H1 (cell line): Measurements from ENCODE around the gene DHX36. TPM values are rescaled to one million over a fixed set of nuclear protein-coding genes. Genes with fewer than 3 reads are reported as not detected.

Source experiments
- CTCF ChIA-PET: fragments of 300-600 bp; sonication (Branson Sonifier 250); formaldehyde crosslinking; loops from one replicate; lab custom pipeline; 2021; ENCODE audit not compliant: partially characterized antibody; lab: Charles Lee
- POLR2A ChIA-PET: fragments of 300-600 bp; sonication (Branson Sonifier 250); formaldehyde crosslinking; loops from one replicate; lab custom pipeline; 2021; ENCODE audit warnings: inconsistent platforms; ENCODE audit not compliant: partially characterized antibody; lab: Charles Lee
- DNase-seq, 2 experiments: peaks; one replicate each; pipeline versions ENCODE4 v3.0.0 to v3.0.0-alpha.2; 2010 to 2022; ENCODE audit warnings: low spot score in 2 of 2, low read depth in 1 of 2, mixed read lengths in 1 of 2
- FAIRE-seq: peaks from 2 replicates; lab custom pipeline; 2011; peaks lifted over from hg19 to GRCh38; lab: Jason Lieb, UNC
- H2AFZ ChIP-seq: 2 replicates; pipeline ENCODE4 v1.8.1; 2012; ENCODE audit warnings: low read length, inconsistent platforms
- H2AK5ac ChIP-seq: 2 replicates; pipeline ENCODE4 v1.6.1; 2013; ENCODE audit warnings: low read depth, low read length
- H2BK120ac ChIP-seq: replicated peaks from 2 replicates; pipeline ENCODE3; 2013; ENCODE audit warnings: low read depth, low read length, inconsistent platforms
- H2BK12ac ChIP-seq: 2 replicates; pipeline ENCODE4 v1.6.1; 2013; ENCODE audit warnings: low read depth, low read length
- H2BK15ac ChIP-seq: 2 replicates; pipeline ENCODE4 v1.6.1; 2013; ENCODE audit warnings: low read length
- H2BK20ac ChIP-seq: 2 replicates; pipeline ENCODE4 v1.6.1; 2013; ENCODE audit warnings: low read length
- H2BK5ac ChIP-seq: 2 replicates; pipeline ENCODE4 v1.6.1; 2013; ENCODE audit warnings: low read depth, low read length
- H3K14ac ChIP-seq: 2 replicates; pipeline ENCODE4 v1.6.1; 2013; ENCODE audit warnings: inconsistent platforms; ENCODE audit not compliant: insufficient read length
- H3K18ac ChIP-seq: 2 replicates; pipeline ENCODE4 v1.6.1; 2013; ENCODE audit warnings: low read length; ENCODE audit errors: extremely low read depth
- H3K23ac ChIP-seq: 2 replicates; pipeline ENCODE4 v1.6.1; 2013; ENCODE audit warnings: inconsistent platforms; ENCODE audit not compliant: insufficient read length
- H3K23me2 ChIP-seq: 2 replicates; pipeline ENCODE4 v1.6.1; 2013; ENCODE audit warnings: low read depth, low read length
- H3K27ac ChIP-seq: 2 replicates; pipeline ENCODE4 v1.6.1; 2011; ENCODE audit warnings: low read depth, low read length, inconsistent platforms
- H3K27me3 ChIP-seq, 4 experiments: replicated peaks in 1 of 4; 1 replicate in 1 of 4; 2 replicates in 3 of 4; pipeline versions ENCODE4 v1.6.1 to v1.8.1; 2011 to 2013; ENCODE audit warnings: low read length in 3 of 4, mild to moderate bottlenecking in 3 of 4, inconsistent platforms in 2 of 4, mixed read lengths in 2 of 4, moderate library complexity in 1 of 4; ENCODE audit not compliant: control insufficient read depth in 3 of 4, insufficient read depth in 3 of 4; ENCODE audit errors: extremely low read depth in 1 of 4
- H3K36me3 ChIP-seq, 4 experiments: 2 replicates each; pipeline versions ENCODE4 v1.6.1 to v1.8.1; 2011 to 2013; ENCODE audit warnings: mild to moderate bottlenecking in 4 of 4, low read length in 3 of 4, moderate library complexity in 2 of 4, control low read depth in 1 of 4, inconsistent platforms in 1 of 4; ENCODE audit not compliant: insufficient read depth in 4 of 4, control insufficient read depth in 2 of 4
- H3K4ac ChIP-seq: replicated peaks from 2 replicates; pipeline ENCODE3; 2013; ENCODE audit warnings: low read length, low read depth, mixed read lengths, inconsistent platforms; ENCODE audit not compliant: insufficient read length
- H3K4me1 ChIP-seq, 4 experiments: replicated peaks in 1 of 4; 1 replicate in 1 of 4; 2 replicates in 3 of 4; pipeline versions ENCODE4 v1.6.1 to v1.8.1; 2011 to 2013; ENCODE audit warnings: low read length in 3 of 4, inconsistent platforms in 2 of 4, mixed read lengths in 1 of 4; ENCODE audit not compliant: insufficient read depth in 4 of 4, control insufficient read depth in 3 of 4
- H3K4me2 ChIP-seq, 2 experiments: 2 replicates each; pipeline versions ENCODE4 v1.6.1 to v1.8.1; 2011 to 2013; ENCODE audit warnings: low read depth in 2 of 2, low read length in 2 of 2, control low read depth in 1 of 2, inconsistent platforms in 1 of 2, mild to moderate bottlenecking in 1 of 2; ENCODE audit not compliant: insufficient read depth in 1 of 2
- H3K4me3 ChIP-seq, 4 experiments: fragments of 200-600, 300-600 bp in 1 of 4; sonication (generic), shearing (Covaris generic), sonication (Bioruptor Twin) in 1 of 4; 2 replicates each; pipeline versions ENCODE4 v1.5.1 to v1.8.1; 2011 to 2016; ENCODE audit warnings: low read length in 4 of 4, low read depth in 3 of 4, control low read depth in 2 of 4, inconsistent platforms in 2 of 4, mild to moderate bottlenecking in 2 of 4, mixed read lengths in 1 of 4, moderate library complexity in 1 of 4; ENCODE audit not compliant: insufficient read depth in 2 of 4; ENCODE audit errors: extremely low read depth in 1 of 4
- H3K56ac ChIP-seq: replicated peaks from 2 replicates; pipeline ENCODE3; 2013; ENCODE audit warnings: low read depth, mild to moderate bottlenecking, mixed read lengths, low read length, inconsistent platforms; ENCODE audit not compliant: insufficient read length
- H3K79me1 ChIP-seq: 2 replicates; pipeline ENCODE4 v1.6.1; 2013; ENCODE audit warnings: low read depth, low read length, control low read depth
- H3K79me2 ChIP-seq, 2 experiments: 2 replicates each; pipeline versions ENCODE4 v1.6.1 to v1.8.1; 2012 to 2013; ENCODE audit warnings: low read length in 2 of 2, mild to moderate bottlenecking in 2 of 2, inconsistent platforms in 1 of 2; ENCODE audit not compliant: insufficient read depth in 2 of 2, control insufficient read depth in 1 of 2
- H3K9ac ChIP-seq, 4 experiments: replicated peaks in 1 of 4; 1 replicate in 1 of 4; 2 replicates in 3 of 4; pipeline versions ENCODE4 v1.6.1 to v1.8.1; 2011 to 2013; ENCODE audit warnings: low read depth in 3 of 4, low read length in 3 of 4, control low read depth in 2 of 4, mild to moderate bottlenecking in 2 of 4, moderate library complexity in 2 of 4, inconsistent platforms in 1 of 4; ENCODE audit errors: extremely low read depth in 1 of 4
- H3K9me3 ChIP-seq, 2 experiments: 2 replicates each; pipeline versions ENCODE4 v1.6.1 to v1.8.1; 2012 to 2013; ENCODE audit warnings: mild to moderate bottlenecking in 2 of 2, moderate library complexity in 2 of 2, control low read depth in 1 of 2, inconsistent platforms in 1 of 2, low read depth in 1 of 2, low read length in 1 of 2, mixed read lengths in 1 of 2; ENCODE audit not compliant: insufficient read depth in 2 of 2
- H4K20me1 ChIP-seq, 2 experiments: replicated peaks in 1 of 2; 2 replicates each; pipeline versions ENCODE3 to v1.8.1; 2011 to 2013; ENCODE audit warnings: inconsistent platforms in 2 of 2, low read length in 2 of 2, mild to moderate bottlenecking in 1 of 2; ENCODE audit not compliant: insufficient read depth in 2 of 2, control insufficient read depth in 1 of 2
- H4K5ac ChIP-seq: 2 replicates; pipeline ENCODE4 v1.6.1; 2013; ENCODE audit warnings: low read length, low read depth, mixed read lengths, inconsistent platforms; ENCODE audit not compliant: insufficient read length
- H4K8ac ChIP-seq: 2 replicates; pipeline ENCODE4 v1.8.0; 2013; ENCODE audit warnings: mild to moderate bottlenecking, moderate library complexity, low read length, inconsistent platforms; ENCODE audit not compliant: insufficient read depth; ENCODE audit errors: extremely low read depth
- H4K91ac ChIP-seq: replicated peaks from 2 replicates; pipeline ENCODE3; 2013; ENCODE audit warnings: low read length, mixed read lengths, inconsistent platforms; ENCODE audit not compliant: insufficient read length
- JUND ChIP-seq: IDR thresholded peaks from 2 replicates; pipeline ENCODE4 v1.6.1; 2011; ENCODE audit warnings: mild to moderate bottlenecking, improper control_type of control experiment, low read length
- NRF1 ChIP-seq: IDR thresholded peaks from 2 replicates; pipeline ENCODE4 v1.6.1; 2011; ENCODE audit warnings: mild to moderate bottlenecking, low read depth, low read length, improper control_type of control experiment
- SP1 ChIP-seq: IDR thresholded peaks from 2 replicates; pipeline ENCODE4 v1.6.1; 2011; ENCODE audit warnings: low read depth, low read length
- SP4 ChIP-seq: IDR thresholded peaks from 2 replicates; pipeline ENCODE4 v1.6.1; 2012; ENCODE audit warnings: low read length, inconsistent platforms
- ZNF274 ChIP-seq: IDR thresholded peaks from 2 replicates; pipeline ENCODE4 v1.7.0; 2012; ENCODE audit warnings: low read length, borderline replicate concordance; ENCODE audit errors: extremely low read depth
- WGBS, 2 experiments: shearing (Covaris generic) in 1 of 2; methylation state at CpG; one replicate each; pipeline versions ENCODE4 v1.1.6 to v1.1.7; 2013 to 2015; ENCODE audit warnings: low lambda C conversion rate in 2 of 2, mixed read lengths in 2 of 2, inconsistent platforms in 1 of 2, low coverage in 1 of 2, missing lambda C conversion rate in 1 of 2; ENCODE audit not compliant: insufficient replicate concordance in 2 of 2, insufficient coverage in 1 of 2, insufficient read length in 1 of 2; ENCODE audit errors: extremely low coverage in 1 of 2, missing lambda C conversion rate in 1 of 2; 5-methylcytosine and 5-hydroxymethylcytosine counted together
- polyA plus RNA-seq, 7 experiments: library from polyadenylated mRNA; depleted of rRNA in 3 of 7; stranded (reverse) in 5 of 7; unstranded in 2 of 7; fragments of >200 nt in 5 of 7; fragments of 200-250 nt in 2 of 7; gene quantifications; 1 replicate in 5 of 7; 2 replicates in 1 of 7; 4 replicates in 1 of 7; pipeline versions ENCODE4 v1.2.1 to v1.2.3, GENCODE V29; 2011 to 2013; ENCODE audit warnings: missing spikeins in 2 of 7, mixed read lengths in 2 of 7
- total RNA-seq: library from RNA; stranded (reverse); fragmentation: NEBNext Ultra II Directional; extraction: Animal tissue kit (Norgen Biotek cat#: 25700); gene quantifications from 2 replicates; pipeline ENCODE4 v1.2.1, GENCODE V29; 2021

The DHX36 gene
- total and polyA plus RNA-seq, 2 of the 8 experiments (the other 6 are each of a cell fraction or from before 2014, with no cell fraction given) = 44.9 to 131 TPM

- POLR2A ChIA-PET = no interaction called here
- TF ChIP-seq SP4 = no peak
- no peak for TF ChIP-seq JUND
- no peak for TF ChIP-seq NRF1
- TF ChIP-seq ZNF274 = no peak
- no peak for TF ChIP-seq SP1
These were observed 30.3 kb downstream of the DHX36 start for GRCh38 chr3:154294016-154294415.

More at GRCh38 chr3:154294016-154294415, 30.3 kb downstream of the DHX36 start:
- 98% methylated on average over 2 of the region's 2 CpGs; no CpG with 5 or more reads in 1 of the 2 experiments for WGBS, 2 experiments
- Histone ChIP-seq H2BK20ac (no peak overlapping the region), H4K5ac (no peak overlapping the region), H3K27me3 (no peaks in the 10 kb centered on the region), H4K20me1 (peaks cover 0 to 3% of the 10 kb centered on the region in 2 experiments), H3K79me2 (no peaks in the 10 kb centered on the region), H3K9me3 (no peaks in the 10 kb centered on the region), H2AK5ac (no peak overlapping the region), H2BK15ac (no peak overlapping the region), H3K18ac (no peak overlapping the region), H3K23me2 (no peaks in the 10 kb centered on the region), H2BK5ac (no peak overlapping the region), H4K8ac (no peak overlapping the region), H2AFZ (no peak overlapping the region), H3K79me1 (no peaks in the 10 kb centered on the region), H3K36me3 (peaks cover 15 to 86% (median 41%) of the 10 kb centered on the region in 4 experiments), H4K91ac (no peak overlapping the region), H3K4ac (no peak overlapping the region), H3K9ac (no peak overlapping the region), H3K4me1 (no peaks in the 10 kb centered on the region), H2BK12ac (no peak overlapping the region), H3K27ac (no peak overlapping the region), H3K4me3 (no peak overlapping the region), H3K56ac (no peak overlapping the region), H2BK120ac (no peak overlapping the region), H3K23ac (no peak overlapping the region), H3K14ac (no peak overlapping the region), H3K4me2 (no peak overlapping the region)
- CTCF ChIA-PET = no interaction called here
- no peak for DNase-seq
- no peak for FAIRE-seq
